K562 (cell line): ENCODE results near the gene ELMO1. TPM values are rescaled to one million over a fixed set of nuclear protein-coding genes. Genes with fewer than 3 reads are reported as not detected.

Experiments used
- ARID1B ChIP-seq: fragments of 450-650 bp; IDR thresholded peaks from 2 replicates; pipeline ENCODE4 v1.6.1; 2016; ENCODE audit warnings: antibody characterized with exemption, mild to moderate bottlenecking, inconsistent platforms
- BACH1 ChIP-seq: fragments of 200-800 bp; sonication (Bioruptor generic); IDR thresholded peaks from 2 replicates; pipeline ENCODE4 v1.6.1; 2016; ENCODE audit warnings: missing genetic modification characterization, missing compliant biosample characterization
- HDGF ChIP-seq: fragments of 450-650 bp; IDR thresholded peaks from 2 replicates; pipeline ENCODE4 v1.6.1; 2016
- KAT7 ChIP-seq: sonication (generic); formaldehyde crosslinking; IDR thresholded peaks from 2 replicates; pipeline ENCODE4 v1.8.0; 2022; ENCODE audit warnings: missing genetic modification reagents, mild to moderate bottlenecking, borderline replicate concordance
- KDM2B ChIP-seq: fragments of 250-450 bp; sonication (Bioruptor Pico); IDR thresholded peaks from 2 replicates; pipeline ENCODE4 v1.8.0; 2021; ENCODE audit warnings: mild to moderate bottlenecking, moderate library complexity
- MAFG ChIP-seq: fragments of 450-650 bp; conservative IDR thresholded peaks from 2 replicates; pipeline ENCODE4 v1.6.1; 2016; ENCODE audit warnings: missing genetic modification characterization, missing compliant biosample characterization
- NBN ChIP-seq: fragments of 450-650 bp; IDR thresholded peaks from 2 replicates; pipeline ENCODE4 v1.6.1; 2016; ENCODE audit warnings: low read depth, mild to moderate bottlenecking
- RBBP5 ChIP-seq: fragments of 200-600 bp; sonication (generic); IDR thresholded peaks from 2 replicates; pipeline ENCODE4 v1.6.1; 2012; ENCODE audit warnings: borderline replicate concordance, mild to moderate bottlenecking, low read length, control low read depth, inconsistent platforms; ENCODE audit not compliant: insufficient read depth, poor library complexity, severe bottlenecking
- RFX5 ChIP-seq: IDR thresholded peaks from 2 replicates; pipeline ENCODE4 v1.6.1; 2011; ENCODE audit warnings: low read depth, mild to moderate bottlenecking, improper control_type of control experiment, low read length
- SRSF9 ChIP-seq: fragments of 200-400 bp; formaldehyde crosslinking; IDR thresholded peaks from 2 replicates; pipeline ENCODE4 v1.6.1; 2017; ENCODE audit warnings: low read depth, low read length, borderline replicate concordance
- STAG1 ChIP-seq: sonication (generic); formaldehyde crosslinking; IDR thresholded peaks from 2 replicates; pipeline ENCODE4 v1.5.0; 2020; ENCODE audit warnings: missing genetic modification reagents, borderline replicate concordance
- TAF9B ChIP-seq: fragments of 450-650 bp; IDR thresholded peaks from 2 replicates; pipeline ENCODE4 v1.6.1; 2018; ENCODE audit warnings: mild to moderate bottlenecking; ENCODE audit not compliant: partially characterized antibody
- TAL1 ChIP-seq: fragments of 450-650 bp; IDR thresholded peaks from 2 replicates; pipeline ENCODE4 v1.6.1; 2016; ENCODE audit warnings: mild to moderate bottlenecking
- ZBTB17 ChIP-seq: fragments of 450-650 bp; formaldehyde crosslinking; IDR thresholded peaks from 2 replicates; pipeline ENCODE4 v1.4.0; 2020; ENCODE audit warnings: mild to moderate bottlenecking
- ZNF23 ChIP-seq: fragments of 250-450 bp; sonication (Bioruptor Pico); IDR thresholded peaks from 2 replicates; pipeline ENCODE4 v1.4.0; 2020; ENCODE audit warnings: mild to moderate bottlenecking
- ZNF431 ChIP-seq: sonication (generic); formaldehyde crosslinking; IDR thresholded peaks from 2 replicates; pipeline ENCODE4 v1.8.0; 2022; ENCODE audit warnings: mild to moderate bottlenecking, missing genetic modification reagents
- ZNF584 ChIP-seq: fragments of 200-800 bp; sonication (Bioruptor generic); IDR thresholded peaks from 2 replicates; pipeline ENCODE4 v1.6.1; 2016; ENCODE audit warnings: low read depth, mild to moderate bottlenecking, missing genetic modification characterization, missing compliant biosample characterization
- polyA plus RNA-seq, 8 experiments: library from polyadenylated mRNA; depleted of rRNA in 4 of 8; stranded (reverse) in 5 of 8; unstranded in 3 of 8; fragments of >200 nt; fragmentation: Nextera tagmentation in 2 of 8; fragmentation: Illumina TruSeq in 1 of 8; extraction: Ambion mirVana in 2 of 8; extraction: Trizol in 1 of 8; gene quantifications; 2 replicates each; pipeline versions ENCODE4 v1.2.1 to v1.2.3, GENCODE V29; 2011 to 2014; ENCODE audit warnings: inconsistent platforms in 1 of 8, missing spikeins in 1 of 8
- total RNA-seq, 7 experiments: library from RNA; depleted of rRNA in 6 of 7; stranded (reverse); fragments of >200 nt in 6 of 7; fragmentation: Illumina TruSeq in 2 of 7; extraction: Trizol in 2 of 7; gene quantifications; 2 replicates each; pipeline versions ENCODE4 v1.2.1 to v1.2.3, GENCODE V29; 2011 to 2021; ENCODE audit warnings: low replicate concordance in 1 of 7
- TF ChIP-seq, protein P1 (sequence below): fragments of 450-650 bp; IDR thresholded peaks from 2 replicates; pipeline ENCODE4 v1.7.1; 2018; ENCODE audit warnings: mild to moderate bottlenecking, low read depth; ENCODE audit not compliant: partially characterized antibody
- TF ChIP-seq, protein P2 (sequence below), 2 experiments: IDR thresholded peaks in 1 of 2; conservative IDR thresholded peaks in 1 of 2; 2 replicates each; pipeline ENCODE4 v1.6.1; 2016; ENCODE audit warnings: low read depth in 2 of 2, mild to moderate bottlenecking in 1 of 2, missing compliant biosample characterization in 1 of 2, missing genetic modification characterization in 1 of 2, moderate library complexity in 1 of 2
- TF ChIP-seq, protein P3 (sequence below): fragments of 150-350 bp; conservative IDR thresholded peaks from 2 replicates; pipeline ENCODE4 v1.6.1; 2014; ENCODE audit warnings: low read length
- TF ChIP-seq, protein P4 (sequence below): sonication (generic); formaldehyde crosslinking; IDR thresholded peaks from 2 replicates; pipeline ENCODE4 v1.9.0; 2022; ENCODE audit warnings: mild to moderate bottlenecking, missing genetic modification reagents

ELMO1 gene
- total and polyA plus RNA-seq, 9 of the 15 experiments (the other 6 are each of a cell fraction or from before 2014, with no cell fraction given): 0.36 to 7.2 (median 3.6) TPM

DNA sequence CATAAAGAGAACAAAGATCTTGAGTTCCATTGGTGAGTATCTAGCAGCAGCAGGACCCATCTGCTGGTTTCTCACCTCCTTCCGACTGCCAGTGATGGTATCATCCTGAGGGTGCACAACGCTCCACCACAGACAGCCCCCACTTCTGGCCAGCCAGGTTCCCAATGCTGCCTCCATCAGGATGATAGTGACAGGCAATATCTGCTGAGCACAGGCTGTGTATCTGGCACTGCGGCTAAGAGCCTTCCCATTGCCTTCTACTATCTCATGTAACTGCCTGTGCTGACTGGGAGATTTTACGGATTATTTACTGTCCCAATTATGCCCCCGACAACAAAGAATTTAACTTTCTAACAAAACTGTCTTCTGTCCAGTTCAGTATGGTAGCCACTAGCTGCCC lies 372.0 kb downstream of the ELMO1 start (continued):
- TF ChIP-seq, protein P1, sequence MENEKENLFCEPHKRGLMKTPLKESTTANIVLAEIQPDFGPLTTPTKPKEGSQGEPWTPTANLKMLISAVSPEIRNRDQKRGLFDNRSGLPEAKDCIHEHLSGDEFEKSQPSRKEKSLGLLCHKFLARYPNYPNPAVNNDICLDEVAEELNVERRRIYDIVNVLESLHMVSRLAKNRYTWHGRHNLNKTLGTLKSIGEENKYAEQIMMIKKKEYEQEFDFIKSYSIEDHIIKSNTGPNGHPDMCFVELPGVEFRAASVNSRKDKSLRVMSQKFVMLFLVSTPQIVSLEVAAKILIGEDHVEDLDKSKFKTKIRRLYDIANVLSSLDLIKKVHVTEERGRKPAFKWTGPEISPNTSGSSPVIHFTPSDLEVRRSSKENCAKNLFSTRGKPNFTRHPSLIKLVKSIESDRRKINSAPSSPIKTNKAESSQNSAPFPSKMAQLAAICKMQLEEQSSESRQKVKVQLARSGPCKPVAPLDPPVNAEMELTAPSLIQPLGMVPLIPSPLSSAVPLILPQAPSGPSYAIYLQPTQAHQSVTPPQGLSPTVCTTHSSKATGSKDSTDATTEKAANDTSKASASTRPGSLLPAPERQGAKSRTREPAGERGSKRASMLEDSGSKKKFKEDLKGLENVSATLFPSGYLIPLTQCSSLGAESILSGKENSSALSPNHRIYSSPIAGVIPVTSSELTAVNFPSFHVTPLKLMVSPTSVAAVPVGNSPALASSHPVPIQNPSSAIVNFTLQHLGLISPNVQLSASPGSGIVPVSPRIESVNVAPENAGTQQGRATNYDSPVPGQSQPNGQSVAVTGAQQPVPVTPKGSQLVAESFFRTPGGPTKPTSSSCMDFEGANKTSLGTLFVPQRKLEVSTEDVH: no peak
- TF ChIP-seq BACH1 (no peak), ZBTB17 (CRISPR knock-in tag) (no peak), KAT7 (CRISPR knock-in tag) (no peak), RBBP5 (no peak), TAL1 (peak; percentile 53; the same call in 1 of the 2 replicates), HDGF (no peak), STAG1 (CRISPR knock-in tag) (no peak), MAFG (tag) (peak; percentile 24; the same call in 1 of the 2 replicates), ZNF584 (CRISPR knock-in tag) (no peak), ZNF431 (no peak), SRSF9 (no peak), ZNF23 (no peak), KDM2B (CRISPR knock-in tag) (no peak), ARID1B (peak; percentile 62), NBN (no peak), TAF9B (no peak), RFX5 (no peak)
- TF ChIP-seq, protein P2, sequence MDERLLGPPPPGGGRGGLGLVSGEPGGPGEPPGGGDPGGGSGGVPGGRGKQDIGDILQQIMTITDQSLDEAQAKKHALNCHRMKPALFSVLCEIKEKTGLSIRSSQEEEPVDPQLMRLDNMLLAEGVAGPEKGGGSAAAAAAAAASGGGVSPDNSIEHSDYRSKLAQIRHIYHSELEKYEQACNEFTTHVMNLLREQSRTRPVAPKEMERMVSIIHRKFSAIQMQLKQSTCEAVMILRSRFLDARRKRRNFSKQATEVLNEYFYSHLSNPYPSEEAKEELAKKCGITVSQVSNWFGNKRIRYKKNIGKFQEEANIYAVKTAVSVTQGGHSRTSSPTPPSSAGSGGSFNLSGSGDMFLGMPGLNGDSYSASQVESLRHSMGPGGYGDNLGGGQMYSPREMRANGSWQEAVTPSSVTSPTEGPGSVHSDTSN (CRISPR knock-in tag; IDR thresholded peaks at IDR 0.05; ENCODE audit: low read depth): no peak
- TF ChIP-seq, protein P2 (tag; conservative IDR thresholded peaks at IDR 0.05; ENCODE audit: low read depth): no peak
- TF ChIP-seq, protein P3, sequence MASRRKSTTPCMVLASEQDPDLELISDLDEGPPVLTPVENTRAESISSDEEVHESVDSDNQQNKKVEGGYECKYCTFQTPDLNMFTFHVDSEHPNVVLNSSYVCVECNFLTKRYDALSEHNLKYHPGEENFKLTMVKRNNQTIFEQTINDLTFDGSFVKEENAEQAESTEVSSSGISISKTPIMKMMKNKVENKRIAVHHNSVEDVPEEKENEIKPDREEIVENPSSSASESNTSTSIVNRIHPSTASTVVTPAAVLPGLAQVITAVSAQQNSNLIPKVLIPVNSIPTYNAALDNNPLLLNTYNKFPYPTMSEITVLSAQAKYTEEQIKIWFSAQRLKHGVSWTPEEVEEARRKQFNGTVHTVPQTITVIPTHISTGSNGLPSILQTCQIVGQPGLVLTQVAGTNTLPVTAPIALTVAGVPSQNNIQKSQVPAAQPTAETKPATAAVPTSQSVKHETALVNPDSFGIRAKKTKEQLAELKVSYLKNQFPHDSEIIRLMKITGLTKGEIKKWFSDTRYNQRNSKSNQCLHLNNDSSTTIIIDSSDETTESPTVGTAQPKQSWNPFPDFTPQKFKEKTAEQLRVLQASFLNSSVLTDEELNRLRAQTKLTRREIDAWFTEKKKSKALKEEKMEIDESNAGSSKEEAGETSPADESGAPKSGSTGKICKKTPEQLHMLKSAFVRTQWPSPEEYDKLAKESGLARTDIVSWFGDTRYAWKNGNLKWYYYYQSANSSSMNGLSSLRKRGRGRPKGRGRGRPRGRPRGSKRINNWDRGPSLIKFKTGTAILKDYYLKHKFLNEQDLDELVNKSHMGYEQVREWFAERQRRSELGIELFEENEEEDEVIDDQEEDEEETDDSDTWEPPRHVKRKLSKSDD: no peak
- TF ChIP-seq, protein P4, sequence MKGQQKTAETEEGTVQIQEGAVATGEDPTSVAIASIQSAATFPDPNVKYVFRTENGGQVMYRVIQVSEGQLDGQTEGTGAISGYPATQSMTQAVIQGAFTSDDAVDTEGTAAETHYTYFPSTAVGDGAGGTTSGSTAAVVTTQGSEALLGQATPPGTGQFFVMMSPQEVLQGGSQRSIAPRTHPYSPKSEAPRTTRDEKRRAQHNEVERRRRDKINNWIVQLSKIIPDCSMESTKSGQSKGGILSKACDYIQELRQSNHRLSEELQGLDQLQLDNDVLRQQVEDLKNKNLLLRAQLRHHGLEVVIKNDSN (CRISPR knock-in tag): no peak
